Measurements from ENCODE around the gene H2BK1. TPM values are rescaled to one million over a fixed set of nuclear protein-coding genes. Genes with fewer than 3 reads are reported as not detected.

Gene H2BK1
- total RNA-seq, 1 donor from 2014 or later: not detected

GRCh38 chr7:151254316-151254715, 44.0 kb upstream of the H2BK1 start:
- intact Hi-C loops (cut with micrococcal nuclease): no loop called here
- H3K36me3 ChIP-seq: no peaks in the 10 kb centered on the region
- no peaks in the 10 kb centered on the region for H3K9me3 ChIP-seq (replicated peaks)
- peaks cover 56% of the 10 kb centered on the region for H3K4me1 ChIP-seq
- H3K27me3 ChIP-seq (ENCODE audit: low read depth): peaks cover 17% of the 10 kb centered on the region
- no peak overlapping the region for H3K4me3 ChIP-seq
- DNase-seq: no peak
- H3K27ac ChIP-seq (replicated peaks): peak overlapping the region; percentile 99
- no peak for TF ChIP-seq CTCF (IDR thresholded peaks at IDR 0.05; ENCODE audit: borderline replicate concordance)

DNA sequence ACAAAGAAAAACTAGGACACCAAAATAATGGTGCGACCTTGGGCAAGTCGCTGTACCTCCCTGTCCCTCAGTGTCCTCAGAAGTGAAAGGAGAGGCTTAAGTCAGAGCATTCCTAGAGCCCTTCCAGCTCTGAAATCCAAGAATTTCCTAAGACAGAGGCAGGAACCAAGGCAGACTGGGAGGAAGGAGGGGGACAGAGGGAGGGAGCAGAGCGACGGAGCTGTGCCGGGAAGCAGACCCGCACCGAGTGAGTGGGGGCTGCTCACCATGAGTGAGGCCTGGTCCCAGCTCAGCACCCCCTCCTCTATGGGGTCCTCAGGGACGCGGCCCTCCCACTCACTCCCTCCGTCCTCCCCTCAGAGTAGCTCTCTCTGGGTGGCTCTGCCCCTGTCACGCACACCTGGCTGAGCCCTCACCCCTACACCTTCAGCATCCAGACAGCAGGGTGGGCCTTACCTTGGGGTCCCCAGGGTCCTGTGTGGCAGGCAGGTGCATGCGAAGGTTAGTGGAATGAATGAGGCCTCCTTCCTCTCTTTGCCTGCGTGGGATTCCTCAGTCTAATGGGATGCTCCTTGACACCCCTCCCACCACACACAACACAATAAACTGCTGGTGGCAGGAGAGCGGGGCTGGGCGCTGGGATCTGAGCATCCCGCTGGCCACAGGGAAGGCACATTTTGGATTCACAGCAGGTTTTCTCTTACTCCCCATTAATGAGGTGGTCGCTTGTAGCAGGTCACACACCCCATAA, 42.8 kb upstream of the H2BK1 start:
- Histone ChIP-seq H3K4me1 (peaks cover 64% of the 10 kb centered on the region), H3K36me3 (no peaks in the 10 kb centered on the region), H3K4me3 (peak overlapping the region; percentile 84), H3K9me3 (replicated peaks) (no peaks in the 10 kb centered on the region), H3K27me3 (ENCODE audit: low read depth) (peaks cover 17% of the 10 kb centered on the region), H3K27ac (replicated peaks) (peak overlapping the region; percentile 99)
- TF ChIP-seq CTCF (IDR thresholded peaks at IDR 0.05; ENCODE audit: borderline replicate concordance): no peak
- no peak for DNase-seq
- intact Hi-C loops (cut with micrococcal nuclease): no loop called here

- no peaks in the 10 kb centered on the region for H3K9me3 ChIP-seq (replicated peaks)
- peak overlapping the region; percentile 84 for H3K4me3 ChIP-seq
- peaks cover 17% of the 10 kb centered on the region for H3K27me3 ChIP-seq (ENCODE audit: low read depth)
- intact Hi-C loops (cut with micrococcal nuclease): no loop called here
- peaks cover 70% of the 10 kb centered on the region for H3K4me1 ChIP-seq
- peak overlapping the region; percentile 99 for H3K27ac ChIP-seq (replicated peaks)
- no peaks in the 10 kb centered on the region for H3K36me3 ChIP-seq
- no peak for DNase-seq
- TF ChIP-seq CTCF (IDR thresholded peaks at IDR 0.05; ENCODE audit: borderline replicate concordance): no peak
Measured at GRCh38 chr7:151252561-151252835, 42.2 kb upstream of the H2BK1 start.

- H3K4me1 ChIP-seq: peaks cover 76% of the 10 kb centered on the region
- TF ChIP-seq CTCF (IDR thresholded peaks at IDR 0.05; ENCODE audit: borderline replicate concordance): no peak
Measured at GRCh38 chr7:151251689-151252560, 41.6 kb upstream of the H2BK1 start.

GRCh38 chr7:151251328-151251688, 41.0 kb upstream of the H2BK1 start:
- intact Hi-C loops (cut with micrococcal nuclease): no loop called here
- Histone ChIP-seq H3K4me3 (peak overlapping the region; percentile 84), H3K36me3 (no peaks in the 10 kb centered on the region), H3K27ac (replicated peaks) (peak overlapping the region; percentile 99), H3K27me3 (ENCODE audit: low read depth) (peaks cover 26% of the 10 kb centered on the region), H3K4me1 (peaks cover 82% of the 10 kb centered on the region), H3K9me3 (replicated peaks) (no peaks in the 10 kb centered on the region)
- DNase-seq: peak; percentile 56
- TF ChIP-seq CTCF (IDR thresholded peaks at IDR 0.05; ENCODE audit: borderline replicate concordance): no peak

More at GRCh38 chr7:151251689-151252560, 41.6 kb upstream of the H2BK1 start:
- Histone ChIP-seq H3K27me3 (ENCODE audit: low read depth) (peaks cover 19% of the 10 kb centered on the region), H3K36me3 (no peaks in the 10 kb centered on the region), H3K4me3 (peak overlapping the region; percentile 84), H3K27ac (replicated peaks) (peak overlapping the region; percentile 99), H3K9me3 (replicated peaks) (no peaks in the 10 kb centered on the region)
- peak; percentile 86 for DNase-seq
- intact Hi-C loops (cut with micrococcal nuclease): no loop called here
